ENCODE data around the gene CNTF.

DNA sequence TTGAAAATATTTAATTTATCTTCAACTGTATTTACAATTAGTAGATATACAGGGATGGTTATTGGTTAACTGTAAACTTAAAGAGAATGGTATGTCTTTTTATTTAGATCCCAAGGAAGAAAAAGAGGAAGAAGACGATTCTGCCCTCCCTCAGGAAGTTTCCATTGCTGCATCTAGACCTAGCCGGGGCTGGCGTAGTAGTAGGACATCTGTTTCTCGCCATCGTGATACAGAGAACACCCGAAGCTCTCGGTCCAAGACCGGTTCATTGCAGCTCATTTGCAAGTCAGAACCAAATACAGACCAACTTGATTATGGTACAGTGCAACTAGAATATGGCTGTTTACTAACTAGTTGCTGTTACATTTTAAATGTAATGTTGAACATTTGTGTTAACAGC is 12.7 kb upstream of the CNTF start:
- TF ChIP-seq CTCF (IDR thresholded peaks at IDR 0.05) (no peak), EP300 (IDR thresholded peaks at IDR 0.05; ENCODE audit: borderline replicate concordance in 1 of 2, low read depth in 1 of 2, low read length in 1 of 2) (no peak)

All from SK-N-SH (cell line).